Endodermal cell (in vitro differentiated cells): ENCODE results near the gene TOLLIP. TPM values are rescaled to one million over a fixed set of nuclear protein-coding genes. Genes with fewer than 3 reads are reported as not detected.

Source experiments
- DNase-seq: peaks from one replicate; pipeline ENCODE4 v3.0.0-alpha.2; 2017
- H3K27ac ChIP-seq: 2 replicates; pipeline ENCODE4 v1.5.1; 2013; ENCODE audit warnings: mild to moderate bottlenecking, low read depth, low read length, moderate library complexity
- H3K27me3 ChIP-seq: 2 replicates; pipeline ENCODE4 v1.6.1; 2013; ENCODE audit warnings: mild to moderate bottlenecking, low read length, moderate library complexity; ENCODE audit not compliant: insufficient read depth, control insufficient read depth, poor library complexity, severe bottlenecking
- H3K36me3 ChIP-seq: 2 replicates; pipeline ENCODE4 v1.7.0; 2013; ENCODE audit warnings: mild to moderate bottlenecking, low read length, moderate library complexity; ENCODE audit not compliant: control insufficient read depth, insufficient read depth
- H3K4me1 ChIP-seq: one replicate; pipeline ENCODE4 v1.7.0; 2013; ENCODE audit warnings: low read length; ENCODE audit not compliant: control insufficient read depth, insufficient read depth
- H3K4me3 ChIP-seq: 2 replicates; pipeline ENCODE4 v1.5.1; 2013; ENCODE audit warnings: mild to moderate bottlenecking, low read length, moderate library complexity
- H3K9ac ChIP-seq: 2 replicates; pipeline ENCODE4 v1.6.1; 2013; ENCODE audit warnings: mild to moderate bottlenecking, low read length, moderate library complexity; ENCODE audit not compliant: poor library complexity, severe bottlenecking; ENCODE audit errors: extremely low read depth
- H3K9me3 ChIP-seq: 2 replicates; pipeline ENCODE4 v1.6.1; 2013; ENCODE audit warnings: mild to moderate bottlenecking, low read length, moderate library complexity; ENCODE audit not compliant: control insufficient read depth
- H3K27ac Mint-ChIP-seq: 2 replicates; pipeline ENCODE4 v1.8.0; 2020; ENCODE audit warnings: mixed read lengths
- H3K27me3 Mint-ChIP-seq: 2 replicates; pipeline ENCODE4 v1.8.0; 2021; ENCODE audit warnings: mild to moderate bottlenecking, mixed read lengths; ENCODE audit not compliant: insufficient read depth
- H3K36me3 Mint-ChIP-seq: 2 replicates; pipeline ENCODE4 v1.8.0; 2020; ENCODE audit warnings: low read depth, mixed read lengths
- H3K4me1 Mint-ChIP-seq: 2 replicates; pipeline ENCODE4 v1.8.0; 2020; ENCODE audit warnings: mixed read lengths
- H3K4me3 Mint-ChIP-seq: 2 replicates; pipeline ENCODE4 v1.8.0; 2020; ENCODE audit warnings: mild to moderate bottlenecking, moderate library complexity, mixed read lengths
- H3K9me3 Mint-ChIP-seq: 2 replicates; pipeline ENCODE4 v1.8.0; 2020; ENCODE audit warnings: mild to moderate bottlenecking, mixed read lengths
- CTCF ChIP-seq: fragments of 200-600 bp; sonication (generic); conservative IDR thresholded peaks from 2 replicates; pipeline ENCODE4 v1.5.0; 2021; ENCODE audit warnings: antibody characterized with exemption, mild to moderate bottlenecking
- WGBS, 2 experiments: methylation state at CpG; one replicate each; pipeline versions ENCODE4 v1.1.5 to v1.1.7; 2013; ENCODE audit warnings: missing lambda C conversion rate in 2 of 2, mixed read lengths in 1 of 2; ENCODE audit not compliant: insufficient coverage in 1 of 2, insufficient read length in 1 of 2; 5-methylcytosine and 5-hydroxymethylcytosine counted together
- total RNA-seq, 2 donors: library from RNA; stranded (reverse); fragmentation: NEBNext Ultra II Directional in 1 of 2; extraction: Animal tissue kit (Norgen Biotek cat#: 25700) in 1 of 2; gene quantifications; 2 replicates in 1 of 2; 3 replicates in 1 of 2; pipeline ENCODE4 v1.2.1, GENCODE V29; 2021

The TOLLIP gene
- total RNA-seq, 2 donors from 2014 or later: 34.3 to 37.4 TPM

DNA sequence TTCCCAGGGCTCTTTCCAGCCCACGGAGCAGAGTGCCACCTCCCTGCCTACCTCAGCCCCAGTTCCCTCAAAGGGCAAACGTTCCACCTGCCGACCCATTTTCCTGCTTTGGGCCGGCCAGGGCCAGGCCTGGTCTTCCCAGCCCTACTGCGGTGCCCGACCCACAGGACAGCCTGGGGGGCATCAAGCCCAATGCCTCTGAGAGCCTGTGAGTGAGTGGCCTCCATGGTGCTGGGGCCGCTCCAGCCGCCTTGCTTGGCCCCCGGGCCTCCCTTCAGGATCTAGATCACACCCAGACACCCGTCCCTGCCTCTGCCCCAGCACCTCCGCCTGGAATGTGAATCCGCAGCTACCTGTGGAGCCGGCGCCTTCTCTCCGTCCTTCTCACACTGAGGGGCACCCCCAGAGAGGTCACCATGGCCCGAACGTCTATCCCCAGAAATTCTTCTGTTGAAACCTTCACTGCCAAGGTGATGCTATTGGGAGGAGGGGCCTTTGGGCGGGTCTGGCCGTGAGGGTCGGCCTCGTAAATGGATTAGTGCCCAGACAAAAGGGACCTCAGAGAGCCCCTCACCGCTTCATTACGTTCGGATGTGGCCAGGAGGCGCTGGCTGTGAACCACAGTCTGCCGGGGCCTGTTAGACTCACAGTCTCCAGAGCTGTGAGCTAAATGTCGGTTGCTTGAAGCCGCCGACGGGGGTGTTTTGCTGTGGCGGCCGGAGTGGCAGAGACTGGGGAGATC is 44.1 kb upstream of the TOLLIP start:
- Histone ChIP-seq H3K4me1 (no peaks in the 10 kb centered on the region), H3K27me3 (no peaks in the 10 kb centered on the region), H3K27ac (no peak overlapping the region), H3K4me3 (no peak overlapping the region), H3K9ac (no peak overlapping the region), H3K9me3 (no peaks in the 10 kb centered on the region), H3K36me3 (no peaks in the 10 kb centered on the region)
- no peaks in the 10 kb centered on the region for H3K36me3 Mint-ChIP-seq
- peaks cover 7% of the 10 kb centered on the region for H3K27me3 Mint-ChIP-seq
- peaks cover 2% of the 10 kb centered on the region for H3K9me3 Mint-ChIP-seq
- 75 to 84% methylated on average over 18 to 32 of the region's 32 CpGs for WGBS, 2 experiments
- peak overlapping the region; percentile 6 for H3K27ac Mint-ChIP-seq
- no peak overlapping the region for H3K4me3 Mint-ChIP-seq
- H3K4me1 Mint-ChIP-seq: peaks cover 11% of the 10 kb centered on the region
- no peak for TF ChIP-seq CTCF
- DNase-seq: peak; percentile 69

- peak overlapping the region; percentile 6 for H3K27ac Mint-ChIP-seq
- Histone ChIP-seq H3K9ac (no peak overlapping the region), H3K36me3 (no peaks in the 10 kb centered on the region), H3K27ac (no peak overlapping the region), H3K27me3 (no peaks in the 10 kb centered on the region), H3K4me1 (no peaks in the 10 kb centered on the region), H3K9me3 (no peaks in the 10 kb centered on the region), H3K4me3 (no peak overlapping the region)
- WGBS, 2 experiments: 80 to 86% methylated on average over 1 to 6 of the region's 8 CpGs
- H3K4me3 Mint-ChIP-seq: no peak overlapping the region
- DNase-seq: peak; percentile 80
- peaks cover 2% of the 10 kb centered on the region for H3K9me3 Mint-ChIP-seq
- H3K4me1 Mint-ChIP-seq: peaks cover 11% of the 10 kb centered on the region
- peaks cover 7% of the 10 kb centered on the region for H3K27me3 Mint-ChIP-seq
- no peaks in the 10 kb centered on the region for H3K36me3 Mint-ChIP-seq
- TF ChIP-seq CTCF: no peak
Measured at GRCh38 chr11:1352696-1353382, 43.4 kb upstream of the TOLLIP start.

- peaks cover 2% of the 10 kb centered on the region for H3K9me3 Mint-ChIP-seq
- WGBS, 2 experiments: 70 to 87% methylated on average over 11 to 12 of the region's 12 CpGs
- TF ChIP-seq CTCF: no peak
- Histone ChIP-seq H3K4me3 (no peak overlapping the region), H3K9me3 (no peaks in the 10 kb centered on the region), H3K36me3 (no peaks in the 10 kb centered on the region), H3K27me3 (no peaks in the 10 kb centered on the region), H3K27ac (no peak overlapping the region), H3K9ac (peak overlapping the region; percentile 50), H3K4me1 (no peaks in the 10 kb centered on the region)
- peaks cover 3% of the 10 kb centered on the region for H3K27me3 Mint-ChIP-seq
- no peak overlapping the region for H3K4me3 Mint-ChIP-seq
- peak overlapping the region; percentile 98 for H3K27ac Mint-ChIP-seq
- DNase-seq: peak; percentile 85
- H3K36me3 Mint-ChIP-seq: no peaks in the 10 kb centered on the region
- peaks cover 9% of the 10 kb centered on the region for H3K4me1 Mint-ChIP-seq
Measured at GRCh38 chr11:1351278-1351937, 42.0 kb upstream of the TOLLIP start.
